Endothelial cell of umbilical vein (primary cell): ENCODE results near the gene DENND5B. TPM values are rescaled to one million over a fixed set of nuclear protein-coding genes. Genes with fewer than 3 reads are reported as not detected.

Source experiments
- BruUV-seq: library from RNA; stranded (reverse); fragments of 400-500 nt; replicated peaks from 2 replicates; lab custom pipeline; 2021; lab: Mats Ljungman, UMichigan
- CTCF ChIA-PET: fragments of 300-600, 350-600 bp; sonication (Branson Sonifier 250); formaldehyde crosslinking; loops from one replicate; lab custom pipeline; 2021; ENCODE audit warnings: antibody characterized with exemption, inconsistent platforms; lab: Charles Lee
- POLR2A ChIA-PET: fragments of 300-600, 350-600 bp; sonication (Branson Sonifier 250); formaldehyde crosslinking; loops from one replicate; lab custom pipeline; 2021; ENCODE audit warnings: antibody characterized with exemption, inconsistent platforms; lab: Charles Lee
- DNase-seq: peaks from one replicate; pipeline ENCODE4 v3.0.0-alpha.2; 2011; ENCODE audit warnings: low read depth, low spot score
- FAIRE-seq: peaks from 2 replicates; lab custom pipeline; 2011; peaks lifted over from hg19 to GRCh38; lab: Jason Lieb, UNC
- H2AFZ ChIP-seq: 2 replicates; pipeline ENCODE4 v1.6.0; 2012; ENCODE audit warnings: low read depth, low read length, control low read depth, inconsistent platforms
- H3K27ac ChIP-seq: 2 replicates; pipeline ENCODE4 v1.5.1; 2011; ENCODE audit warnings: low read depth, mild to moderate bottlenecking, control low read depth, low read length, moderate library complexity; ENCODE audit not compliant: insufficient read depth
- H3K27me3 ChIP-seq, 2 experiments: 2 replicates each; pipeline versions ENCODE4 v1.6.0 to v1.6.1; 2011; ENCODE audit warnings: low read length in 2 of 2, mixed read lengths in 1 of 2; ENCODE audit not compliant: control insufficient read depth in 2 of 2, insufficient read depth in 2 of 2
- H3K36me3 ChIP-seq, 2 experiments: 2 replicates in 1 of 2; 3 replicates in 1 of 2; pipeline ENCODE4 v1.5.1; 2011; ENCODE audit warnings: low read length in 2 of 2, mild to moderate bottlenecking in 1 of 2, moderate library complexity in 1 of 2; ENCODE audit not compliant: control insufficient read depth in 2 of 2, insufficient read depth in 2 of 2; ENCODE audit errors: extremely low read depth in 1 of 2
- H3K4me1 ChIP-seq: 3 replicates; pipeline ENCODE4 v1.5.1; 2011; ENCODE audit warnings: mild to moderate bottlenecking, low read length; ENCODE audit not compliant: control insufficient read depth, insufficient read depth; ENCODE audit errors: extremely low read depth
- H3K4me2 ChIP-seq: 2 replicates; pipeline ENCODE4 v1.6.1; 2011; ENCODE audit warnings: low read length, control low read depth, mixed read lengths; ENCODE audit not compliant: insufficient read depth
- H3K4me3 ChIP-seq, 3 experiments: fragments of 200-600 bp in 1 of 3; sonication (generic), shearing (Covaris generic) in 1 of 3; replicated peaks in 1 of 3; 2 replicates each; pipeline ENCODE4 v1.5.1; 2011 to 2016; ENCODE audit warnings: control low read depth in 3 of 3, low read length in 3 of 3, mild to moderate bottlenecking in 2 of 3, inconsistent platforms in 1 of 3, low read depth in 1 of 3, moderate library complexity in 1 of 3; ENCODE audit not compliant: insufficient read depth in 1 of 3
- H3K79me2 ChIP-seq: 2 replicates; pipeline ENCODE4 v1.6.0; 2012; ENCODE audit warnings: low read length, inconsistent platforms; ENCODE audit not compliant: control insufficient read depth, insufficient read depth
- H3K9ac ChIP-seq: replicated peaks from 2 replicates; pipeline ENCODE3; 2011; ENCODE audit warnings: low read length, control low read depth; ENCODE audit not compliant: insufficient read depth; ENCODE audit errors: extremely low read depth
- H3K9me1 ChIP-seq: replicated peaks from 3 replicates; pipeline ENCODE4 v1.6.0; 2011; ENCODE audit warnings: mild to moderate bottlenecking, low read length; ENCODE audit not compliant: control insufficient read depth, insufficient read depth; ENCODE audit errors: extremely low read depth
- H3K9me3 ChIP-seq: replicated peaks from 2 replicates; pipeline ENCODE4 v1.5.1; 2012; ENCODE audit warnings: low read length, inconsistent platforms; ENCODE audit not compliant: control insufficient read depth, insufficient read depth
- H4K20me1 ChIP-seq: replicated peaks from 2 replicates; pipeline ENCODE3; 2011; ENCODE audit warnings: mild to moderate bottlenecking, low read length; ENCODE audit not compliant: control insufficient read depth, insufficient read depth; ENCODE audit errors: extremely low read depth
- CTCF ChIP-seq, 2 donors: IDR thresholded peaks; 1 replicate in 1 of 2; 2 replicates in 1 of 2; pipeline ENCODE4 v1.5.1; 2011; ENCODE audit warnings: low read length in 2 of 2, mild to moderate bottlenecking in 2 of 2, moderate library complexity in 2 of 2, control low read depth in 1 of 2, inconsistent platforms in 1 of 2, low read depth in 1 of 2; ENCODE audit not compliant: insufficient read depth in 1 of 2; ENCODE audit errors: extremely low read depth in 1 of 2
- FOS ChIP-seq: IDR thresholded peaks from 2 replicates; pipeline ENCODE4 v1.6.1; 2011; ENCODE audit warnings: mild to moderate bottlenecking, low read length, moderate library complexity, borderline replicate concordance; ENCODE audit not compliant: insufficient read depth
- GATA2 ChIP-seq: IDR thresholded peaks from 2 replicates; pipeline ENCODE4 v1.7.0; 2011; ENCODE audit warnings: low read depth, mild to moderate bottlenecking, moderate library complexity, mixed read lengths, low read length; ENCODE audit not compliant: insufficient read length, insufficient read depth
- JUN ChIP-seq: IDR thresholded peaks from 2 replicates; pipeline ENCODE4 v1.6.1; 2011; ENCODE audit warnings: borderline replicate concordance, low read depth; ENCODE audit not compliant: insufficient read length, insufficient read depth
- MAX ChIP-seq: IDR thresholded peaks from 2 replicates; pipeline ENCODE4 v1.6.1; 2011; ENCODE audit not compliant: insufficient read depth, insufficient read length
- MYC ChIP-seq: IDR thresholded peaks from one replicate; pipeline ENCODE4 v1.6.1; 2011; ENCODE audit warnings: mild to moderate bottlenecking, low read depth, low read length
- POLR2A ChIP-seq: IDR thresholded peaks from 2 replicates; pipeline ENCODE4 v1.6.1; 2012; ENCODE audit warnings: low read depth, mild to moderate bottlenecking, control low read depth, low read length
- dilution Hi-C: fragments of 300-500 bp; cut with MboI; formaldehyde crosslinking; loops from one replicate; pipeline ENCODE4 v1.15.0; 2019; ENCODE audit warnings: low sequenced_read_pairs; ENCODE audit not compliant: extremely low pct_ligation_motif_present
- intact Hi-C: fragments of 100-400 bp; cut with micrococcal nuclease; formaldehyde crosslinking; loops from one replicate; pipeline ENCODE4 v1.10.0; 2022
- polyA plus RNA-seq, 4 experiments: library from polyadenylated mRNA; depleted of rRNA in 3 of 4; stranded (reverse) in 3 of 4; unstranded in 1 of 4; fragments of >200 nt; gene quantifications; 2 replicates each; pipeline versions ENCODE4 v1.2.1 to v1.2.3, GENCODE V29; 2011 to 2012; ENCODE audit warnings: missing spikeins in 1 of 4
- total RNA-seq: library from RNA; stranded (reverse); gene quantifications from 2 replicates; pipeline ENCODE4 v1.2.3, GENCODE V29; 2021

The DENND5B gene
- total and polyA plus RNA-seq, 2 donors (not counting 3 experiments of a cell fraction or from before 2014, with no cell fraction given) = 10.3 to 18.3 TPM

GRCh38 chr12:31524791-31525495 is 66.0 kb downstream of the DENND5B start:
- Histone ChIP-seq H3K4me3 (no peak overlapping the region), H3K27ac (no peak overlapping the region), H3K79me2 (peaks cover 8% of the 10 kb centered on the region), H3K36me3 (no peaks in the 10 kb centered on the region), H3K9ac (no peak overlapping the region), H4K20me1 (no peaks in the 10 kb centered on the region), H3K4me1 (peaks cover 14% of the 10 kb centered on the region), H3K9me1 (no peaks in the 10 kb centered on the region), H3K27me3 (no peaks in the 10 kb centered on the region), H3K4me2 (no peak overlapping the region), H3K9me3 (no peaks in the 10 kb centered on the region), H2AFZ (no peak overlapping the region)
- FAIRE-seq (no peak), DNase-seq (no peak)
- TF ChIP-seq MYC (no peak), GATA2 (no peak), POLR2A (no peak)
- POLR2A ChIA-PET = no interaction called here
- intact Hi-C loops = no loop called here
- CTCF ChIA-PET = no interaction called here
- dilution Hi-C loops = no loop called here
- BruUV-seq = no TSS peak

- DNase-seq = no peak
- H3K9me1 ChIP-seq = no peaks in the 10 kb centered on the region
- no peaks in the 10 kb centered on the region for H3K9me3 ChIP-seq
- H4K20me1 ChIP-seq = no peaks in the 10 kb centered on the region
- TF ChIP-seq MAX (no peak), FOS (no peak), JUN (no peak), MYC (no peak), CTCF (IDR thresholded peaks at IDR 0.05; ENCODE audit: extremely low read depth in 1 of 2, insufficient read depth in 1 of 2, low read depth in 1 of 2, low read length in 2 of 2) (no peak), POLR2A (no peak)
- H2AFZ ChIP-seq = no peak overlapping the region
- ChIA-PET CTCF (interaction anchor here (0.7 to 1.4 kb wide), 4 partner anchors 16 to 71 kb away, joined by 3 to 7 read pairs (median 3); no protein-coding TSS in a partner anchor), POLR2A (no interaction called here)
- no peaks in the 10 kb centered on the region for H3K27me3 ChIP-seq
- H3K4me1 ChIP-seq = peaks cover 28% of the 10 kb centered on the region
- H3K36me3 ChIP-seq = no peaks in the 10 kb centered on the region
- intact Hi-C loops (no loop called here), dilution Hi-C loops (no loop called here)
- no peak overlapping the region for H3K4me3 ChIP-seq
- H3K79me2 ChIP-seq = peaks cover 9% of the 10 kb centered on the region
- no peak for FAIRE-seq
- no peak overlapping the region for H3K4me2 ChIP-seq
- H3K27ac ChIP-seq = no peak overlapping the region
- BruUV-seq = no TSS peak
- H3K9ac ChIP-seq = no peak overlapping the region
These were observed 67.6 kb downstream of the DENND5B start for GRCh38 chr12:31523306-31523705.
